Parathyroid adenoma (tissue), 2 donors: ENCODE measurements around the gene NUDT22.

Experiments used
- H2AFZ ChIP-seq: fragments of 300-600 bp; sonication (generic); one replicate; pipeline ENCODE4 v1.7.0; 2017; ENCODE audit warnings: antibody characterized with exemption, mild to moderate bottlenecking
- H3K27ac ChIP-seq: fragments of 300-600 bp; sonication (generic); one replicate; pipeline ENCODE4 v1.7.0; 2017
- H3K27me3 ChIP-seq: fragments of 300-600 bp; sonication (generic); one replicate; pipeline ENCODE4 v1.7.0; 2017; ENCODE audit warnings: low read length; ENCODE audit not compliant: control insufficient read depth, insufficient read depth
- H3K36me3 ChIP-seq: fragments of 300-600 bp; sonication (generic); one replicate; pipeline ENCODE4 v1.7.0; 2017; ENCODE audit warnings: low read length; ENCODE audit not compliant: control insufficient read depth, insufficient read depth
- H3K4me1 ChIP-seq: fragments of 300-600 bp; sonication (generic); one replicate; pipeline ENCODE4 v1.7.0; 2017; ENCODE audit warnings: control low read depth
- H3K4me2 ChIP-seq: fragments of 300-600 bp; sonication (generic); one replicate; pipeline ENCODE4 v1.7.0; 2017; ENCODE audit warnings: low read length
- H3K4me3 ChIP-seq: fragments of 300-600 bp; sonication (generic); one replicate; pipeline ENCODE4 v1.7.0; 2017; ENCODE audit warnings: low read depth, low read length
- H3K79me2 ChIP-seq: fragments of 300-600 bp; sonication (generic); one replicate; pipeline ENCODE4 v1.7.0; 2017; ENCODE audit warnings: control low read depth
- H3K9ac ChIP-seq: fragments of 300-600 bp; sonication (generic); one replicate; pipeline ENCODE4 v1.7.0; 2017; ENCODE audit warnings: mild to moderate bottlenecking
- H3K9me3 ChIP-seq: fragments of 300-600 bp; sonication (generic); one replicate; pipeline ENCODE4 v1.7.0; 2017; ENCODE audit warnings: low read length; ENCODE audit not compliant: control insufficient read depth
- TF ChIP-seq, protein P1 (sequence below): fragments of 300-600 bp; sonication (generic); IDR thresholded peaks from one replicate; pipeline ENCODE4 v1.7.0; 2017; ENCODE audit warnings: antibody characterized with exemption, mild to moderate bottlenecking
- donor health status: primary hyperparathyroidism.

NUDT22 gene

DNA sequence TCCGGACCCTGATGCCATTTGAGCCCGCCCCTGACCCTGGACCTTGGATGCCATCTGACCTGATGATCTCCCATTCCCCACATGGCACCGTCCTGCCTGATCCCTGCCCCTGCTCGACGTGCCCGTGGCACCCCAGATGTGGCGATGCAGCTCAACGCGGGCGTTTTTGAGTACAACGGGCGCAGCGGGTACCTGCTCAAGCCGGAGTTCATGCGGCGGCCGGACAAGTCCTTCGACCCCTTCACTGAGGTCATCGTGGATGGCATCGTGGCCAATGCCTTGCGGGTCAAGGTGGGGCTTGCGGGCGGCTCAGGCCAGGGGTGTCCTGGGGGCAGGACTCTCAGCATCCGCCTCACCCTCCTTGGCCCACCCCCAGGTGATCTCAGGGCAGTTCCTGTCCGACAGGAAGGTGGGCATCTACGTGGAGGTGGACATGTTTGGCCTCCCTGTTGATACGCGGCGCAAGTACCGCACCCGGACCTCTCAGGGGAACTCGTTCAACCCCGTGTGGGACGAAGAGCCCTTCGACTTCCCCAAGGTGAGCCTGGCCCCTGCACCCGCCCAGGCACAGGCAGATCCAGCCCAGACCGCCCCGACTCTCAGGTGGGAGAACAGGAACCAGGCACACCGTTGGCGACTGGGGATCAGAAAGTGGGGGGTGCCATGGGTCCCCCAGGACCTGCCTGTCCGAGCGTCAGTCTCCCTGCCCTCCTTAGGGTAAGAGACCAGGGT is 36.4 kb downstream of the NUDT22 start:
- no peaks in the 10 kb centered on the region for H3K79me2 ChIP-seq
- no peak overlapping the region for H3K9ac ChIP-seq
- no peaks in the 10 kb centered on the region for H3K36me3 ChIP-seq
- H2AFZ ChIP-seq: no peak overlapping the region
- H3K27me3 ChIP-seq: no peaks in the 10 kb centered on the region
- H3K9me3 ChIP-seq: no peaks in the 10 kb centered on the region
- H3K4me2 ChIP-seq: no peak overlapping the region
- no peaks in the 10 kb centered on the region for H3K4me1 ChIP-seq
- H3K27ac ChIP-seq: no peak overlapping the region
- H3K4me3 ChIP-seq: no peak overlapping the region
- TF ChIP-seq, protein P1, sequence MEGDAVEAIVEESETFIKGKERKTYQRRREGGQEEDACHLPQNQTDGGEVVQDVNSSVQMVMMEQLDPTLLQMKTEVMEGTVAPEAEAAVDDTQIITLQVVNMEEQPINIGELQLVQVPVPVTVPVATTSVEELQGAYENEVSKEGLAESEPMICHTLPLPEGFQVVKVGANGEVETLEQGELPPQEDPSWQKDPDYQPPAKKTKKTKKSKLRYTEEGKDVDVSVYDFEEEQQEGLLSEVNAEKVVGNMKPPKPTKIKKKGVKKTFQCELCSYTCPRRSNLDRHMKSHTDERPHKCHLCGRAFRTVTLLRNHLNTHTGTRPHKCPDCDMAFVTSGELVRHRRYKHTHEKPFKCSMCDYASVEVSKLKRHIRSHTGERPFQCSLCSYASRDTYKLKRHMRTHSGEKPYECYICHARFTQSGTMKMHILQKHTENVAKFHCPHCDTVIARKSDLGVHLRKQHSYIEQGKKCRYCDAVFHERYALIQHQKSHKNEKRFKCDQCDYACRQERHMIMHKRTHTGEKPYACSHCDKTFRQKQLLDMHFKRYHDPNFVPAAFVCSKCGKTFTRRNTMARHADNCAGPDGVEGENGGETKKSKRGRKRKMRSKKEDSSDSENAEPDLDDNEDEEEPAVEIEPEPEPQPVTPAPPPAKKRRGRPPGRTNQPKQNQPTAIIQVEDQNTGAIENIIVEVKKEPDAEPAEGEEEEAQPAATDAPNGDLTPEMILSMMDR: no peak

DNA sequence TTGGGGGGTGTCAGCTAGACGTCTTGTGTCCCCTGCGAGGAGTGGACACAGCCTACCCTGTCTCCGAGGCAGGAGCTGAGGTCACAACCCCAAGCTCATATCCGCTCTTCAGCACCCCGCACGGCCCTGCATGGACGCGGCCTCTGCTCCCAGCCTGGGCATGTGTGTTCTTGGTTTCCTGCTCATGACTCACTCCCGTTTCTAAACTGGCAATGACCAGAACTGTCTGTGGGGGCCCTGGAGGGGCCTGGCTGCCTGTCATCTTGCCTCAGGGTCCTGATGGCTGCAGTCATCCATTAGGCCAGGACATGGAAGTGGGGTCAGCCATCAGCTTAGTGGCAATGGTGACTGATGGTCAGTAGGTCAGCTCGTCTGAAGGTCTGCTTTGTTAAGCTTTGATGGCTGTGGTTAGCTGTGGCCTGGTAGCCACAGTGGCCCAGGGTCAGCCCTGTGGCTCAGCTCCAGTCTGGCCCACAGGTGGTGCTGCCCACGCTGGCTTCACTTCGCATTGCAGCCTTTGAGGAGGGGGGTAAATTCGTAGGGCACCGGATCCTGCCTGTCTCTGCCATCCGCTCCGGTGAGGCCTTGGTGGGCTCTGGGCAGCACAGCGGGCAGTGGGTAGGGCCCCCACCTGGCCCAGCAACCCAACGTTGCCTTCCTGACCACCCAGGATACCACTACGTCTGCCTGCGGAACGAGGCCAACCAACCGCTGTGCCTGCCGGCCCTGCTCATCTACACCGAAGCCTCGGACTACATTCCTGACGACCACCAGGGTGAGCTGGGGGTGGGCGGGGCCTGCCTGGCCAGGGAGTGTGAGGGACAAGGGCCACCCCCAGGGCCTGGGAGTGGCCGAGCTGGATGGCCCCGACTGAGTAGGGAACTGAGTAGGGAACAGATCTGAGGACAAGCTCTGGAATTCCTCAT is 37.2 kb downstream of the NUDT22 start:
- TF ChIP-seq, protein P1: no peak
- peaks cover 7% of the 10 kb centered on the region for H3K4me1 ChIP-seq
- no peak overlapping the region for H3K9ac ChIP-seq
- no peaks in the 10 kb centered on the region for H3K9me3 ChIP-seq
- H3K36me3 ChIP-seq: no peaks in the 10 kb centered on the region
- H3K27ac ChIP-seq: no peak overlapping the region
- H3K79me2 ChIP-seq: no peaks in the 10 kb centered on the region
- H2AFZ ChIP-seq: no peak overlapping the region
- no peaks in the 10 kb centered on the region for H3K27me3 ChIP-seq
- H3K4me2 ChIP-seq: no peak overlapping the region
- no peak overlapping the region for H3K4me3 ChIP-seq

DNA sequence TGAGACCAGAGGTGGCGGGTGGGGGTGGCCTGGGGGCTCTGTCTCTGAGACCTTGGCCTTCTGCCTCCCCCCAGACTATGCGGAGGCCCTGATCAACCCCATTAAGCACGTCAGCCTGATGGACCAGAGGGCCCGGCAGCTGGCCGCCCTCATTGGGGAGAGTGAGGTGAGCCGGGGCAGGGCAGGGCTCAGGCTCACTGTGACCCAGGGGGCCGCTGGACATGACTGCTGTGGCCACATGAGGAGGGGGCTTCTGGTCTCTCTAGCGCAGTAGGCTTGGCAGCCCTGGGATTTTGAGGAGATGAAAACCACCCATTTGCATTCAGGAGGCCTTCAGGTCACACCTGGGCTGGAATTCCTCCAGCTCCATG is 37.9 kb downstream of the NUDT22 start:
- TF ChIP-seq, protein P1: no peak
- Histone ChIP-seq H3K9me3 (no peaks in the 10 kb centered on the region), H2AFZ (no peak overlapping the region), H3K27ac (no peak overlapping the region), H3K9ac (no peak overlapping the region), H3K4me2 (no peak overlapping the region), H3K36me3 (no peaks in the 10 kb centered on the region), H3K27me3 (no peaks in the 10 kb centered on the region), H3K79me2 (no peaks in the 10 kb centered on the region), H3K4me3 (no peak overlapping the region), H3K4me1 (peaks cover 9% of the 10 kb centered on the region)

DNA sequence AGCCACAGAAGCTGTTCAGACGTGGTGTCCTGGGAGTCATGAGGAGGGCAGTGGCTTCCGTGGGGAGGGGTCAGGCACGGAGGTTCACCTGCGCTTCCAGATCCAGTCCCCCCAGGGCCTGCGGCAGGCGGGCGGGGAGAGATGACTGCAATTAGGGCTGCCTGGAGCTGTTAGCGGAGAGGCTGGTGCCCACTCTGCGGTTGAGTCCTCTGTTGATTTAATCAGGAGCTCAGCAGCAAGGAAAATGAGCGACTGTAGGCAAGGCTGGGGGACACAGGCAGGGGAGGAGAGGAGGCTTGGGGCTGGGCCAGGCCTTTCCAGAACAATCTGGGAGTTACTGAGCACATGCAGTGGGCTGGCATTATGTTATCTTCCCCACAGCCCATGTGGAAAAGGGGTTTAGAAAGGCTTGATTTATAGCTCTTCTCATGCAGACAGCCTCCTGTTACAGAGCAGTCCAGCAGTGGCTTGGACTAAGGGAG is 38.3 kb downstream of the NUDT22 start:
- H3K9ac ChIP-seq: no peak overlapping the region
- H3K79me2 ChIP-seq: no peaks in the 10 kb centered on the region
- no peaks in the 10 kb centered on the region for H3K36me3 ChIP-seq
- TF ChIP-seq, protein P1: no peak
- H3K4me3 ChIP-seq: no peak overlapping the region
- no peaks in the 10 kb centered on the region for H3K27me3 ChIP-seq
- H3K4me2 ChIP-seq: no peak overlapping the region
- H3K27ac ChIP-seq: no peak overlapping the region
- H2AFZ ChIP-seq: no peak overlapping the region
- no peaks in the 10 kb centered on the region for H3K9me3 ChIP-seq
- peaks cover 10% of the 10 kb centered on the region for H3K4me1 ChIP-seq
